NCI-H748 treated with DMSO at 0.1 percent for 48 hours (cell line): ENCODE results near the gene TOM1L2.

Experiments
- DNase-seq: peaks from one replicate; lab custom pipeline; 2025; lab: John Stamatoyannopoulos, UW

Gene TOM1L2

DNA sequence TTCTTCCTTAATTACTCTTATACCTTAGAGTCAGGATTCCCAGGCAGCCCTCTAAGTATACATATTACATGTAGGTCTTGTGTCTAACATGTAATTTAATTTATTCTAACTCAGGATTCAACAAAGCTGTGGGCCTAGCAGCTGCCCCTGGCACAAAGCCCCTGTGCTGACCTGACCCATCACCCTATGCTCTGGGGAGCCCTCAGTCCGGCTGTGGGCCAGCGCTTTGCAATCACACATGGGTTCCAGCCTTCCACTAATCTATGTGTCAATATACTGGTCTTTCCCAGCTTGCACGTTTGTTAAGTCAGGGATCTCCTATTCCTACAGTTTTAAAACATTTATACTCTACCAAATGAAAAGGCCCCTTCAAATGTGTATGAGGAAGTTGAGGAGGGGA is 72.7 kb downstream of the TOM1L2 start:
- no peak for DNase-seq

DNA sequence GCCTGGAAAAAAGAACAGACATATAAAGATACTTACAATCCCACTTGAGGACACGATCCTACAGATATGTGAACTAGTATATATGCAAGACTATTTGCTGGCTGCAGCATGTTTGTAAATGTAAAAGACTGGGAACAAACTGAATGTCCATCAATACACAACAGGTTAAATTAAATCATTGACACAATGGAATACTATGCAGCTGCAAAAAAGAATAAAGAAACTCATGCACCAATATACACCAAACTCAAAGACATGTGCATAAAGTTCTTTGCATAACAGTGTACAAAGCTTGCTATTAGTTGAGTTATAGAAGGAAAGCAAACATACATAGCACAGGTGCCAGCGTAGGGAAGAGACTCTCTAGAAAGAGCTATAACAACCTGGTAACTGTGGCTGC is 73.5 kb downstream of the TOM1L2 start:
- DNase-seq, result no peak

DNA sequence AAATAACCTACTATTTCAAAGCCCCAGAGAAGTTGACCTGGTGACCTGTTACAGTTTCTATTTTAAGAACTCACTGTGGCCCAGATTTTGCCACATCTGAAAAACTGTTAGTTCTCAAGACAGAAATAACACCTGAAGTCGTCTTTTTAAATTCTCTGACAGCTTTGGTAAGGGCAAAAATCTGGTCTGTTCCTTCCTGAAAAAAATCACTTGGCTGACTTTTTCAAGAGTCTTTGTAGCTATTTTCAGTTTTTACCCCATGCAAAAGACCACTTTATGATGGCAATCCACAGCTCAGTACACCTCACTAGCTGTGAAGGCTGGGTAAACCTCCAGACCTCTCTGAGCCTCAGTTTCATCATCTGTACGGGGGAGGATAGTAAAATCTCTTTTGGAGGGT is 74.8 kb downstream of the TOM1L2 start:
- no peak for DNase-seq

DNA sequence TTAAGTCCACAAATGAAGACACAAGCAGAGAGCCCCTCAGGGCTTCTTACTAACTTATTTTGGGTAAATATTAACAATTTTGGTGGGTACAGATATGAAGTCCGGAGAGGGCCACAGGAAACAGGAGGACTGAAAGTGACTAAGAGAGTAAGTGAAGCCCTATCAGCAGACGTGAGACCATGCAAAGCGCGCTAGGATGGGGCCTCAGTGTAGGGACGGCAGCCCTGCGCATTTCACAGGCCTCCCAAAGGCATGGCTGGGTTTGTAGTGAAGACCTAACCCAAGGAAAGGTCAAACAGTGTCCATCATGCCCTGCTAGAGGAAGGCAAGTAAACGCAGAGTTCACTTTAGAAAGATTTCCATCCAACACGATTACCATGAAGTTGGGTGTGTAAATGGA is 75.5 kb downstream of the TOM1L2 start:
- DNase-seq, result no peak

- no peak for DNase-seq
These were observed 78.2 kb downstream of the TOM1L2 start for GRCh38 chr17:17893801-17894644.

- no peak for DNase-seq
These were observed 79.5 kb downstream of the TOM1L2 start for GRCh38 chr17:17892731-17893130.

DNA sequence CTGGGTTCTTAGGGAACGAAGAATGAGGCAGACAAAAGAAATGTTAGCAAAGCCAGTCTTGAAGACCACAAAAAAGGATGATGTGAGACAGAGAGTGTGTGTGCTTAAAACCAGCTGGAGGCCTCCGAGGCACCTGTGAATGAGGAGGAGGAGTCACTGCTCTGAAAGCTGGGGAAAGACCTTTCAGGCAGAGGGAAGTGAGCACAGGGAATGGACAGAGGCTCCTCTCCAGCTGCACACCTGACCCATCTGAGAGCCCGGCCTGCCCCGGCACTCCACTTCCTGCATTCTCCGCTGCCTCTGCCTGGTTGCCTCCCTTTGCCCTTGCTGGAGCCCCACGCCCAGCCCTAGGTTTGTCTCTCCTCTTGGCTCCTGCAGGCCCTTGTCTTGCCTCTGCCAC is 80.2 kb downstream of the TOM1L2 start:
- DNase-seq, result no peak

GRCh38 chr17:17890773-17891759 is 81.1 kb downstream of the TOM1L2 start:
- DNase-seq, result no peak

- DNase-seq, result no peak
These were observed 82.3 kb downstream of the TOM1L2 start for GRCh38 chr17:17889922-17890321.

- DNase-seq, result no peak
These were observed 83.4 kb downstream of the TOM1L2 start for GRCh38 chr17:17888821-17889220.

- DNase-seq, result no peak
These were observed 83.8 kb downstream of the TOM1L2 start for GRCh38 chr17:17888371-17888770.

- DNase-seq, result no peak
These were observed 84.4 kb downstream of the TOM1L2 start for GRCh38 chr17:17887752-17888304.

DNA sequence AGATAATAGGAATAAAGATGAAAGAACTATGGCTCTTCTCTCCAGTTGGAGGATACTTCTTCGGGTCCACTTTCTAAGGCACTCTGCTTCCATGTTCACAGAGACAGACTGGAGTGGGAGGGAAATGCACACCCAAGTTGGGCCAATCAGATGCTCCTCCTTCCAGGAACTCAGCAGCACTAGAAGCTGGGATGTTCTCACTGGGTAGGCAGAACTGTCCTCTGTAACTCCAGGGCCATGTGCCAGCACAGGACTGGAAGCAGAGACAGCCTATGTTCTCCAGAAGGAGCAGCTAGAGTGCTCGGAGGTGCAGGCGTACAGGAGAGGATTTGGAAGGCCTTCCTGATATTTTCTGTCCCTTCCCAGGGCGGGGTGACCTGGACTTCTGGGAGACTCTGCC is 85.5 kb downstream of the TOM1L2 start:
- no peak for DNase-seq

- no peak for DNase-seq
These were observed 86.0 kb downstream of the TOM1L2 start for GRCh38 chr17:17886226-17886625.

GRCh38 chr17:17884391-17885357 is 87.5 kb downstream of the TOM1L2 start:
- DNase-seq, result no peak

DNA sequence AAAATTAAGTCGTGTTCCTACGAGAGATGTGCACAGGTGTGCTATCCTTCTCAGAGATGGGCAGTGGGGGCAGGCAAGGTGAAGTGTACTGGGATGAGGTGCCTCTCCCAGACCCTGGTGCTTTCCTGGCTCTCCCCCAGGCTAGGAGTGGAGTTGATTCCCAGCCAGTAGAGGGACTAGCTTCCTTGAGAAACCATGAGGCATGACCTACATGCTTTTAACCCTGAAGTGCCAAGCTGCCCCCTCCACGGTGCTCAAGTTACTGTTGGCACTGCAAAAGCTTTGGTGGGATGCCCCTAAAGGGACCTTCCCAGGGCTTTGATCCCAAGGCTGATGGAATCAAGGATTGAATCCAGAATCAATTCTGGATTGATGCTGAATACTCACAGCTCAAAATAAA is 88.4 kb downstream of the TOM1L2 start:
- no peak for DNase-seq

DNA sequence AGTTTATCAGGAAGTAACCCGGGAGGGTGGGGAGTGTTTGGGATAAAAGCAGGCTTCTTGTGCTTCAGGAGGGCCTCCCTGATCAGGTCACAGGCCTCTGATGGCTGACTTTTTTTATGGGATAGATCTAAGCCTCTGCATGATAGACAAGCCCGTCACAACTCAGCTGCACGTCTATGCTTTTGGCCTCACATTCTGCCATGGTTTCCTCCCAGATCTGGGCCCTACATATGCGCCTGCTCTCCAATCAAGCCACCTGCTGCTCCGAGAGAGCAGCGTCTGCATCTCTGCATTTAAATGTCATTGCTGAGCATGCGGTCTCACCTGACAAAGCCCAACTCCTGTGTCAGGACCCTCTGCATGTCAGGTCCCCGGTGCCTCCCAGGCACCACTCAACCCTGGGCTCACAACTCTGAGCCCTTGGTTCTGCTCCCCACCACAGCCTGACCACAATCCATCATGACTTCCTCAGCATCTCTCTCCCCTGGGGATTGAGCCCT is 90.1 kb downstream of the TOM1L2 start:
- no peak for DNase-seq

DNA sequence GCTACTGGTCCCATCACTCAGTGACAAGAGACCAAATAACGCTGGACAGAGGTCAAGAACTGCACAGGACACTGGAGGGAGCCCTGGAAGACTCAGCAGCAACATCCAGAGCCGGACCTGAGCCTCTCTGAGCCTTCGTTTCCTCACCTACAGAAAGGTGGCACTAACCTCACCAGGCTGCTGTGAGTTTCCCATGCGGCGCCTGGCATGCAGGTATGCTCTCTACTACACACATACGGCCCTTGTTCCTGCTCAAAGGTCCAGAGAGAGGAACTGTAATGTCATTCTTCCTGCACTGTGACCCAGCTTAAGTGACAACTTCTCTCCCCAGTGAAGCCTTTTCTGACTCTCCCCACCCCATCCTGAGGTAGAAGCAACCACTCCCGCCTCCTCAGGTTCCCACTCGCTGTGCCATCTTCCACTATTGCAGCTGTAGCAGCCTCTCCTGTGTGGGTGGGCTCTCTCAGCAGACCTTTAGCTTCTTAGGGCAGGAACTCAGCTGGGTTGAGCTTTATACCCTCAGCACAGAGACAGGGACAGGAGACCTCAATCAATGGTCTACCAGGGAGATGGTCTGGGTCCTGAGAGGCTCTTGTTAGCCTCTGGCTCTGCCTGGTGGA is 91.5 kb downstream of the TOM1L2 start:
- DNase-seq, result no peak

- DNase-seq, result no peak
These were observed 94.5 kb downstream of the TOM1L2 start for GRCh38 chr17:17877529-17878358.
